HEK293 (cell line): Measurements from ENCODE around the gene NUCB1.

Experiments
- CTCF ChIA-PET: fragments of 350-600 bp; formaldehyde crosslinking; extraction: SDS; loops from one replicate; lab custom pipeline; 2021; ENCODE audit warnings: antibody characterized with exemption; lab: Yijun Ruan, JAX
- POLR2A ChIA-PET: fragments of 300-600 bp; formaldehyde crosslinking; extraction: SDS; loops from one replicate; lab custom pipeline; 2020; ENCODE audit warnings: antibody characterized with exemption, inconsistent platforms; lab: Yijun Ruan, JAX
- H3K27ac ChIP-seq: fragments of 200-500 bp; sonication (Bioruptor generic); 2 replicates; pipeline ENCODE4 v1.5.1; 2014; ENCODE audit warnings: low read depth, low read length, control low read depth, inconsistent platforms; ENCODE audit errors: extremely low read depth
- H3K36me3 ChIP-seq, 2 experiments: fragments of 200-500 bp in 1 of 2; sonication (Bioruptor generic) in 1 of 2; 1 replicate in 1 of 2; 2 replicates in 1 of 2; pipeline ENCODE4 v1.5.1; 2014 to 2017; ENCODE audit warnings: inconsistent platforms in 2 of 2, low read length in 2 of 2; ENCODE audit not compliant: control insufficient read depth in 2 of 2, insufficient read depth in 1 of 2
- H3K4me1 ChIP-seq: fragments of 200-500 bp; sonication (Bioruptor generic); 2 replicates; pipeline ENCODE4 v1.5.1; 2014; ENCODE audit warnings: mild to moderate bottlenecking, low read length, inconsistent platforms; ENCODE audit not compliant: control insufficient read depth, insufficient read depth
- H3K4me3 ChIP-seq: 2 replicates; pipeline ENCODE4 v1.5.1; 2011; ENCODE audit warnings: low read depth, mild to moderate bottlenecking, control low read depth, low read length, moderate library complexity
- H3K9me3 ChIP-seq: fragments of 200-500 bp; sonication (Bioruptor generic); 2 replicates; pipeline ENCODE4 v1.5.1; 2014; ENCODE audit warnings: low read depth, low read length, inconsistent platforms; ENCODE audit not compliant: control insufficient read depth, insufficient read depth
- BCL11A ChIP-seq: fragments of 450-650 bp; formaldehyde crosslinking; IDR thresholded peaks from 2 replicates; pipeline ENCODE4 v1.5.1; 2016; ENCODE audit warnings: low read depth, missing biosample characterization, missing genetic modification characterization
- HIC1 ChIP-seq: fragments of 450-650 bp; formaldehyde crosslinking; IDR thresholded peaks from 2 replicates; pipeline ENCODE4 v1.5.1; 2016; ENCODE audit warnings: missing biosample characterization, missing genetic modification characterization
- OVOL3 ChIP-seq: fragments of 450-650 bp; formaldehyde crosslinking; IDR thresholded peaks from 2 replicates; pipeline ENCODE4 v1.5.1; 2016; ENCODE audit warnings: missing biosample characterization, missing genetic modification characterization
- SCRT2 ChIP-seq: fragments of 450-650 bp; formaldehyde crosslinking; IDR thresholded peaks from 2 replicates; pipeline ENCODE4 v1.5.1; 2016; ENCODE audit warnings: missing biosample characterization, missing genetic modification characterization
- SP2 ChIP-seq: fragments of 450-650 bp; formaldehyde crosslinking; IDR thresholded peaks from 2 replicates; pipeline ENCODE4 v1.5.1; 2016; ENCODE audit warnings: missing biosample characterization, missing genetic modification characterization
- WT1 ChIP-seq: fragments of 450-650 bp; formaldehyde crosslinking; IDR thresholded peaks from 2 replicates; pipeline ENCODE4 v1.5.1; 2016; ENCODE audit warnings: missing biosample characterization, missing genetic modification characterization
- ZBTB8A ChIP-seq: fragments of 450-650 bp; formaldehyde crosslinking; IDR thresholded peaks from 2 replicates; pipeline ENCODE4 v1.5.1; 2016; ENCODE audit warnings: missing biosample characterization, missing genetic modification characterization
- ZFP37 ChIP-seq: fragments of 450-650 bp; formaldehyde crosslinking; IDR thresholded peaks from 2 replicates; pipeline ENCODE4 v1.5.1; 2016; ENCODE audit warnings: missing biosample characterization, missing genetic modification characterization
- ZIC2 ChIP-seq: fragments of 450-650 bp; formaldehyde crosslinking; IDR thresholded peaks from 2 replicates; pipeline ENCODE4 v1.5.1; 2016; ENCODE audit warnings: missing biosample characterization, missing genetic modification characterization
- ZNF335 ChIP-seq: fragments of 450-650 bp; formaldehyde crosslinking; conservative IDR thresholded peaks from 2 replicates; pipeline ENCODE4 v1.5.1; 2016; ENCODE audit warnings: missing biosample characterization, missing genetic modification characterization
- ZNF544 ChIP-seq: fragments of 450-650 bp; formaldehyde crosslinking; IDR thresholded peaks from 2 replicates; pipeline ENCODE4 v1.5.0; 2017; ENCODE audit warnings: missing biosample characterization, missing genetic modification characterization
- ZNF561 ChIP-seq: fragments of 450-650 bp; IDR thresholded peaks from 2 replicates; pipeline ENCODE4 v1.5.1; 2018; ENCODE audit warnings: missing biosample characterization, missing genetic modification characterization, borderline replicate concordance
- ZNF600 ChIP-seq: fragments of 450-650 bp; formaldehyde crosslinking; IDR thresholded peaks from 2 replicates; pipeline ENCODE4 v1.5.1; 2016; ENCODE audit warnings: missing biosample characterization, missing genetic modification characterization
- ZNF660 ChIP-seq: fragments of 450-650 bp; IDR thresholded peaks from 2 replicates; pipeline ENCODE4 v1.5.1; 2018; ENCODE audit warnings: missing biosample characterization, mild to moderate bottlenecking, missing genetic modification characterization
- ZNF768 ChIP-seq: fragments of 450-650 bp; formaldehyde crosslinking; IDR thresholded peaks from 2 replicates; pipeline ENCODE4 v1.5.1; 2018; ENCODE audit warnings: missing biosample characterization, mild to moderate bottlenecking, missing genetic modification characterization
- ZNF785 ChIP-seq: fragments of 450-650 bp; formaldehyde crosslinking; IDR thresholded peaks from 2 replicates; pipeline ENCODE4 v1.5.1; 2016; ENCODE audit warnings: missing biosample characterization, missing genetic modification characterization
- TF ChIP-seq, protein P1 (sequence below): fragments of 450-650 bp; formaldehyde crosslinking; IDR thresholded peaks from 2 replicates; pipeline ENCODE4 v1.5.1; 2016; ENCODE audit warnings: missing biosample characterization, missing genetic modification characterization
- TF ChIP-seq, protein P2 (sequence below): sonication (generic); formaldehyde crosslinking; IDR thresholded peaks from 2 replicates; pipeline ENCODE4 v1.8.1; 2022; ENCODE audit warnings: mild to moderate bottlenecking, moderate library complexity, missing genetic modification reagents
- TF ChIP-seq, protein P3 (sequence below): fragments of 450-650 bp; formaldehyde crosslinking; IDR thresholded peaks from 2 replicates; pipeline ENCODE4 v1.5.1; 2017; ENCODE audit warnings: missing biosample characterization, mild to moderate bottlenecking, missing genetic modification characterization, moderate library complexity
- TF ChIP-seq, protein P4 (sequence below): fragments of 450-650 bp; formaldehyde crosslinking; IDR thresholded peaks from 2 replicates; pipeline ENCODE4 v1.5.1; 2016; ENCODE audit warnings: missing biosample characterization, missing genetic modification characterization
- TF ChIP-seq, protein P5 (sequence below): fragments of 450-650 bp; IDR thresholded peaks from 2 replicates; pipeline ENCODE4 v1.5.1; 2018; ENCODE audit warnings: missing biosample characterization, missing genetic modification characterization

Gene NUCB1

GRCh38 chr19:48873476-48874302 is 26.4 kb upstream of the NUCB1 start (continued):
- TF ChIP-seq, protein P1, sequence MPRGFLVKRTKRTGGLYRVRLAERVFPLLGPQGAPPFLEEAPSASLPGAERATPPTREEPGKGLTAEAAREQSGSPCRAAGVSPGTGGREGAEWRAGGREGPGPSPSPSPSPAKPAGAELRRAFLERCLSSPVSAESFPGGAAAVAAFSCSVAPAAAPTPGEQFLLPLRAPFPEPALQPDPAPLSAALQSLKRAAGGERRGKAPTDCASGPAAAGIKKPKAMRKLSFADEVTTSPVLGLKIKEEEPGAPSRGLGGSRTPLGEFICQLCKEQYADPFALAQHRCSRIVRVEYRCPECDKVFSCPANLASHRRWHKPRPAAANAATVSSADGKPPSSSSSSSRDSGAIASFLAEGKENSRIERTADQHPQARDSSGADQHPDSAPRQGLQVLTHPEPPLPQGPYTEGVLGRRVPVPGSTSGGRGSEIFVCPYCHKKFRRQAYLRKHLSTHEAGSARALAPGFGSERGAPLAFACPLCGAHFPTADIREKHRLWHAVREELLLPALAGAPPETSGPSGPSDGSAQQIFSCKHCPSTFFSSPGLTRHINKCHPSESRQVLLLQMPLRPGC: no peak
- TF ChIP-seq, protein P2, sequence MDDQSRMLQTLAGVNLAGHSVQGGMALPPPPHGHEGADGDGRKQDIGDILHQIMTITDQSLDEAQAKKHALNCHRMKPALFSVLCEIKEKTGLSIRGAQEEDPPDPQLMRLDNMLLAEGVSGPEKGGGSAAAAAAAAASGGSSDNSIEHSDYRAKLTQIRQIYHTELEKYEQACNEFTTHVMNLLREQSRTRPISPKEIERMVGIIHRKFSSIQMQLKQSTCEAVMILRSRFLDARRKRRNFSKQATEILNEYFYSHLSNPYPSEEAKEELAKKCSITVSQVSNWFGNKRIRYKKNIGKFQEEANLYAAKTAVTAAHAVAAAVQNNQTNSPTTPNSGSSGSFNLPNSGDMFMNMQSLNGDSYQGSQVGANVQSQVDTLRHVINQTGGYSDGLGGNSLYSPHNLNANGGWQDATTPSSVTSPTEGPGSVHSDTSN (CRISPR knock-in tag): no peak
- peak; percentile 48 for TF ChIP-seq WT1 (tag by site-specific recombination)
- TF ChIP-seq ZIC2: peak; percentile 22; the same call in 1 of the 2 replicates

DNA sequence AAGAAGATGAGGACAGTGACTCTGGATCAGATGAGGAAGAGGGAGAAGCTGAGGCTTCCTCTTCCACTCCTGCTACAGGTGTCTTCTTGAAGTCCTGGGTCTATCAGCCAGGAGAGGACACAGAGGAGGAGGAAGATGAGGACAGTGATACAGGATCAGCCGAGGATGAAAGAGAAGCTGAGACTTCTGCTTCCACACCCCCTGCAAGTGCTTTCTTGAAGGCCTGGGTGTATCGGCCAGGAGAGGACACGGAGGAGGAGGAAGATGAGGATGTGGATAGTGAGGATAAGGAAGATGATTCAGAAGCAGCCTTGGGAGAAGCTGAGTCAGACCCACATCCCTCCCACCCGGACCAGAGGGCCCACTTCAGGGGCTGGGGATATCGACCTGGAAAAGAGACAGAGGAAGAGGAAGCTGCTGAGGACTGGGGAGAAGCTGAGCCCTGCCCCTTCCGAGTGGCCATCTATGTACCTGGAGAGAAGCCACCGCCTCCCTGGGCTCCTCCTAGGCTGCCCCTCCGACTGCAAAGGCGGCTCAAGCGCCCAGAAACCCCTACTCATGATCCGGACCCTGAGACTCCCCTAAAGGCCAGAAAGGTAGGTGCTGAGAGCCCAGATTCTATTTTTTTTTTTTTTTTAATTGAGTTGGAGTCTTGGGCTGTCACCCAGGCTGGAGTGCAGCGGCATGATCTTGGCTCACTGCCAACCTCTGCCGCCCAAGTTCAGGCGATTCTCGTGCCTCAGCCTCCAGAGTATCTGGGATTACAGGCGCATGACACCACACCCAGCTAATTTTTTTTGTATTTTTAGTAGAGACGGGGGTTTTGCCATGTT is 25.6 kb upstream of the NUCB1 start:
- CTCF ChIA-PET: interaction anchor here (0.6 to 4.1 kb wide), 12 partner anchors 22 to 369 kb away, joined by 3 to 22 read pairs (median 3); partner anchors contain the start of genes GYS1, HSD17B14 and RUVBL2
- H3K36me3 ChIP-seq: peaks cover 0 to 29% of the 10 kb centered on the region in 2 experiments; a peak in 2 of 3 replicates
- POLR2A ChIA-PET: interaction anchor here (0.5 to 2.9 kb wide), 15 partner anchors 11 to 256 kb away, joined by 3 to 33 read pairs (median 6); partner anchors contain the start of genes BAX, DHDH, FTL and GYS1
- no peaks in the 10 kb centered on the region for H3K9me3 ChIP-seq
- H3K27ac ChIP-seq: peak overlapping the region; percentile 92
- H3K4me3 ChIP-seq: peak overlapping the region; percentile 80
- H3K4me1 ChIP-seq: peaks cover 24% of the 10 kb centered on the region
- peak; percentile 97 for TF ChIP-seq ZBTB8A
- peak; percentile 84 for TF ChIP-seq SCRT2 (tag by site-specific recombination)
- peak; percentile 86 for TF ChIP-seq ZNF544 (tag by site-specific recombination)
- 0 out of 2 replicates have a peak, but pooled peaks have one; percentile 50 for TF ChIP-seq ZNF785 (tag by site-specific recombination)
- 0 out of 2 replicates have a peak, but pooled peaks have one; percentile 14 for TF ChIP-seq ZFP37 (tag by site-specific recombination)
- TF ChIP-seq, protein P3, sequence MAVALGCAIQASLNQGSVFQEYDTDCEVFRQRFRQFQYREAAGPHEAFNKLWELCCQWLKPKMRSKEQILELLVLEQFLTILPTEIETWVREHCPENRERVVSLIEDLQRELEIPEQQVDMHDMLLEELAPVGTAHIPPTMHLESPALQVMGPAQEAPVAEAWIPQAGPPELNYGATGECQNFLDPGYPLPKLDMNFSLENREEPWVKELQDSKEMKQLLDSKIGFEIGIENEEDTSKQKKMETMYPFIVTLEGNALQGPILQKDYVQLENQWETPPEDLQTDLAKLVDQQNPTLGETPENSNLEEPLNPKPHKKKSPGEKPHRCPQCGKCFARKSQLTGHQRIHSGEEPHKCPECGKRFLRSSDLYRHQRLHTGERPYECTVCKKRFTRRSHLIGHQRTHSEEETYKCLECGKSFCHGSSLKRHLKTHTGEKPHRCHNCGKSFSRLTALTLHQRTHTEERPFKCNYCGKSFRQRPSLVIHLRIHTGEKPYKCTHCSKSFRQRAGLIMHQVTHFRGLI: peak; percentile 68; the same call in 1 of the 2 replicates
- TF ChIP-seq OVOL3 (tag by site-specific recombination): 0 out of 2 replicates have a peak, but pooled peaks have one; percentile 14
- peak; percentile 82; the same call in 1 of the 2 replicates for TF ChIP-seq ZNF660 (tag by site-specific recombination)
- peak; percentile 65 for TF ChIP-seq BCL11A (tag by site-specific recombination)
- TF ChIP-seq ZNF600 (tag by site-specific recombination): peak; percentile 53; the same call in 1 of the 2 replicates
- TF ChIP-seq, protein P4, sequence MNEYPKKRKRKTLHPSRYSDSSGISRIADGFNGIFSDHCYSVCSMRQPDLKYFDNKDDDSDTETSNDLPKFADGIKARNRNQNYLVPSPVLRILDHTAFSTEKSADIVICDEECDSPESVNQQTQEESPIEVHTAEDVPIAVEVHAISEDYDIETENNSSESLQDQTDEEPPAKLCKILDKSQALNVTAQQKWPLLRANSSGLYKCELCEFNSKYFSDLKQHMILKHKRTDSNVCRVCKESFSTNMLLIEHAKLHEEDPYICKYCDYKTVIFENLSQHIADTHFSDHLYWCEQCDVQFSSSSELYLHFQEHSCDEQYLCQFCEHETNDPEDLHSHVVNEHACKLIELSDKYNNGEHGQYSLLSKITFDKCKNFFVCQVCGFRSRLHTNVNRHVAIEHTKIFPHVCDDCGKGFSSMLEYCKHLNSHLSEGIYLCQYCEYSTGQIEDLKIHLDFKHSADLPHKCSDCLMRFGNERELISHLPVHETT (tag by site-specific recombination): peak; percentile 16; the same call in 1 of the 2 replicates
- TF ChIP-seq, protein P2 (CRISPR knock-in tag): no peak
- peak; percentile 73 for TF ChIP-seq ZNF335 (tag by site-specific recombination)
- peak; percentile 37; the same call in 1 of the 2 replicates for TF ChIP-seq SP2
- TF ChIP-seq, protein P5, sequence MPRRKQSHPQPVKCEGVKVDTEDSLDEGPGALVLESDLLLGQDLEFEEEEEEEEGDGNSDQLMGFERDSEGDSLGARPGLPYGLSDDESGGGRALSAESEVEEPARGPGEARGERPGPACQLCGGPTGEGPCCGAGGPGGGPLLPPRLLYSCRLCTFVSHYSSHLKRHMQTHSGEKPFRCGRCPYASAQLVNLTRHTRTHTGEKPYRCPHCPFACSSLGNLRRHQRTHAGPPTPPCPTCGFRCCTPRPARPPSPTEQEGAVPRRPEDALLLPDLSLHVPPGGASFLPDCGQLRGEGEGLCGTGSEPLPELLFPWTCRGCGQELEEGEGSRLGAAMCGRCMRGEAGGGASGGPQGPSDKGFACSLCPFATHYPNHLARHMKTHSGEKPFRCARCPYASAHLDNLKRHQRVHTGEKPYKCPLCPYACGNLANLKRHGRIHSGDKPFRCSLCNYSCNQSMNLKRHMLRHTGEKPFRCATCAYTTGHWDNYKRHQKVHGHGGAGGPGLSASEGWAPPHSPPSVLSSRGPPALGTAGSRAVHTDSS (tag by site-specific recombination): peak; percentile 98
- TF ChIP-seq ZNF561: peak; percentile 23; the same call in 1 of the 2 replicates
- no peak for TF ChIP-seq ZNF768
- TF ChIP-seq HIC1 (tag by site-specific recombination): peak; percentile 69; the same call in 1 of the 2 replicates
